K562 (cell line): ENCODE results near the gene PNMT. TPM values are rescaled to one million over a fixed set of nuclear protein-coding genes. Genes with fewer than 3 reads are reported as not detected.

ENCODE experiments used
- ETV1 ChIP-seq: fragments of 450-650 bp; conservative IDR thresholded peaks from 2 replicates; pipeline ENCODE4 v1.6.1; 2016; ENCODE audit warnings: missing genetic modification characterization, control low read depth, low read depth, missing compliant biosample characterization
- GATA2 ChIP-seq: sonication (generic); formaldehyde crosslinking; IDR thresholded peaks from 2 replicates; pipeline ENCODE4 v1.4.0; 2020; ENCODE audit warnings: mild to moderate bottlenecking, missing genetic modification reagents
- HDAC1 ChIP-seq, 2 experiments: fragments of 450-650 bp; IDR thresholded peaks; 2 replicates each; pipeline ENCODE4 v1.6.1; 2016 to 2017; ENCODE audit warnings: inconsistent platforms in 1 of 2, mild to moderate bottlenecking in 1 of 2, moderate library complexity in 1 of 2
- JUND ChIP-seq, 2 experiments: IDR thresholded peaks; 2 replicates in 1 of 2; 3 replicates in 1 of 2; pipeline ENCODE4 v1.6.1; 2011; ENCODE audit warnings: borderline replicate concordance in 2 of 2, low read depth in 2 of 2, low read length in 2 of 2, improper control_type of control experiment in 1 of 2, missing biosample characterization in 1 of 2, missing genetic modification characterization in 1 of 2, missing genetic modification reagents in 1 of 2
- KDM2B ChIP-seq: fragments of 250-450 bp; sonication (Bioruptor Pico); IDR thresholded peaks from 2 replicates; pipeline ENCODE4 v1.8.0; 2021; ENCODE audit warnings: mild to moderate bottlenecking, moderate library complexity
- NR2C2 ChIP-seq, 2 experiments: fragments of 200-800 bp in 1 of 2; sonication (Bioruptor generic) in 1 of 2; sonication (generic) in 1 of 2; formaldehyde crosslinking in 1 of 2; IDR thresholded peaks; 2 replicates each; pipeline versions ENCODE4 v1.6.1 to v1.8.0; 2016 to 2022; ENCODE audit warnings: mild to moderate bottlenecking in 1 of 2, missing compliant biosample characterization in 1 of 2, missing genetic modification characterization in 1 of 2, missing genetic modification reagents in 1 of 2
- NR2F6 ChIP-seq: fragments of 450-650 bp; formaldehyde crosslinking; IDR thresholded peaks from 2 replicates; pipeline ENCODE4 v1.4.0; 2020; ENCODE audit warnings: mild to moderate bottlenecking
- RAD21 ChIP-seq, 2 experiments: fragments of 250-450 bp in 1 of 2; fragments of 450-650 bp in 1 of 2; sonication (Bioruptor Pico) in 1 of 2; formaldehyde crosslinking in 1 of 2; IDR thresholded peaks in 1 of 2; conservative IDR thresholded peaks in 1 of 2; 2 replicates each; pipeline versions ENCODE4 v1.4.0 to v1.8.0; 2020 to 2022; ENCODE audit warnings: mild to moderate bottlenecking in 2 of 2, moderate library complexity in 1 of 2
- SP2 ChIP-seq: IDR thresholded peaks from 2 replicates; pipeline ENCODE4 v1.6.1; 2011; ENCODE audit warnings: mild to moderate bottlenecking, low read depth, low read length, moderate library complexity; ENCODE audit not compliant: poor library complexity, severe bottlenecking; ENCODE audit errors: extremely low read depth
- SREBF2 ChIP-seq: sonication (generic); formaldehyde crosslinking; IDR thresholded peaks from 2 replicates; pipeline ENCODE4 v1.4.0; 2020; ENCODE audit warnings: mild to moderate bottlenecking, missing genetic modification reagents
- TCFL5 ChIP-seq: fragments of 250-450 bp; sonication (Bioruptor Pico); conservative IDR thresholded peaks from 2 replicates; pipeline ENCODE4 v1.6.1; 2021; ENCODE audit warnings: mild to moderate bottlenecking, moderate library complexity, matching md5 sums
- TOE1 ChIP-seq, 2 experiments: fragments of 450-650 bp in 1 of 2; sonication (generic) in 1 of 2; formaldehyde crosslinking in 1 of 2; IDR thresholded peaks; 2 replicates each; pipeline versions ENCODE4 v1.7.1 to v1.8.0; 2016 to 2022; ENCODE audit warnings: borderline replicate concordance in 2 of 2, mild to moderate bottlenecking in 2 of 2, antibody characterized with exemption in 1 of 2, inconsistent platforms in 1 of 2, low read depth in 1 of 2, missing genetic modification reagents in 1 of 2, moderate library complexity in 1 of 2
- ZEB2 ChIP-seq: fragments of 450-650 bp; IDR thresholded peaks from 2 replicates; pipeline ENCODE4 v1.6.1; 2016
- ZNF592 ChIP-seq: fragments of 450-650 bp; IDR thresholded peaks from 2 replicates; pipeline ENCODE4 v1.6.1; 2017; ENCODE audit warnings: antibody characterized with exemption, mild to moderate bottlenecking
- polyA plus RNA-seq, 8 experiments: library from polyadenylated mRNA; depleted of rRNA in 4 of 8; stranded (reverse) in 5 of 8; unstranded in 3 of 8; fragments of >200 nt; fragmentation: Nextera tagmentation in 2 of 8; fragmentation: Illumina TruSeq in 1 of 8; extraction: Ambion mirVana in 2 of 8; extraction: Trizol in 1 of 8; gene quantifications; 2 replicates each; pipeline versions ENCODE4 v1.2.1 to v1.2.3, GENCODE V29; 2011 to 2014; ENCODE audit warnings: inconsistent platforms in 1 of 8, missing spikeins in 1 of 8
- total RNA-seq, 7 experiments: library from RNA; depleted of rRNA in 6 of 7; stranded (reverse); fragments of >200 nt in 6 of 7; fragmentation: Illumina TruSeq in 2 of 7; extraction: Trizol in 2 of 7; gene quantifications; 2 replicates each; pipeline versions ENCODE4 v1.2.1 to v1.2.3, GENCODE V29; 2011 to 2021; ENCODE audit warnings: low replicate concordance in 1 of 7

PNMT gene
- total and polyA plus RNA-seq, 9 of the 15 experiments (the other 6 are each of a cell fraction or from before 2014, with no cell fraction given) = 0.55 to 18.1 (median 5.8) TPM

- peak; percentile 5; the same call in 1 of the 2 replicates for TF ChIP-seq ZNF592
- peak; percentile 10; the same call in 1 of the 2 replicates for TF ChIP-seq JUND (IDR thresholded peaks at IDR 0.05; ENCODE audit: borderline replicate concordance, low read depth, low read length)
- no peak for TF ChIP-seq JUND (tag; IDR thresholded peaks at IDR 0.05; ENCODE audit: borderline replicate concordance, low read depth, low read length)
- peak; percentile 84 for TF ChIP-seq ETV1 (tag)
- TF ChIP-seq TCFL5 (CRISPR knock-in tag) = no peak
- TF ChIP-seq ZEB2 = peak; percentile 84
- no peak for TF ChIP-seq GATA2 (CRISPR knock-in tag)
- TF ChIP-seq SREBF2 (CRISPR knock-in tag) = no peak
- TF ChIP-seq SP2 = no peak
- TF ChIP-seq NR2C2 (CRISPR knock-in tag; IDR thresholded peaks at IDR 0.05) = peak; percentile 94
- TF ChIP-seq NR2C2 (tag; IDR thresholded peaks at IDR 0.05) = peak; percentile 99
- no peak for TF ChIP-seq RAD21 (CRISPR knock-in tag; conservative IDR thresholded peaks at IDR 0.05 in 1 of 2, IDR thresholded peaks at IDR 0.05 in 1 of 2)
- TF ChIP-seq KDM2B (CRISPR knock-in tag) = no peak
- peak in 1 of 2 experiments; percentile 21; a peak in 1 of 4 replicates for TF ChIP-seq HDAC1 (IDR thresholded peaks at IDR 0.05)
- TF ChIP-seq NR2F6 (CRISPR knock-in tag) = no peak
- 0 out of 2 replicates have a peak, but pooled peaks have one; percentile 29 for TF ChIP-seq TOE1 (IDR thresholded peaks at IDR 0.05; ENCODE audit: borderline replicate concordance)
- no peak for TF ChIP-seq TOE1 (CRISPR knock-in tag; IDR thresholded peaks at IDR 0.05; ENCODE audit: borderline replicate concordance, low read depth)
Observed at GRCh38 chr17:39687546-39688474, 19.6 kb downstream of the PNMT start, which contains the start of gene PGAP3 (continued).
